Neuronal stem cell (in vitro differentiated cells): ENCODE measurements around the gene IGSF21.

Experiments used
- DNase-seq: peaks from one replicate; pipeline ENCODE4 v3.0.0-alpha.2; 2013; ENCODE audit warnings: low spot score
- H2AFZ ChIP-seq: one replicate; pipeline ENCODE4 v1.6.1; 2013; ENCODE audit warnings: mild to moderate bottlenecking, low read length, inconsistent platforms
- H2AK5ac ChIP-seq: 2 replicates; pipeline ENCODE4 v1.6.1; 2013; ENCODE audit warnings: low read depth, mild to moderate bottlenecking, inconsistent platforms, low read length, moderate library complexity, mixed read lengths
- H2BK120ac ChIP-seq: 2 replicates; pipeline ENCODE4 v1.6.1; 2013; ENCODE audit warnings: low read depth, mild to moderate bottlenecking, inconsistent platforms, low read length, moderate library complexity, mixed read lengths
- H2BK12ac ChIP-seq: one replicate; pipeline ENCODE4 v1.6.1; 2013; ENCODE audit warnings: low read length, inconsistent platforms
- H2BK15ac ChIP-seq: 2 replicates; pipeline ENCODE4 v1.6.1; 2013; ENCODE audit warnings: mild to moderate bottlenecking, low read length, inconsistent platforms, mixed read lengths
- H2BK5ac ChIP-seq: one replicate; pipeline ENCODE4 v1.6.1; 2013; ENCODE audit warnings: inconsistent platforms, mild to moderate bottlenecking, low read length, moderate library complexity
- H3K14ac ChIP-seq: one replicate; pipeline ENCODE4 v1.6.1; 2013; ENCODE audit warnings: low read length, inconsistent platforms
- H3K18ac ChIP-seq: 2 replicates; pipeline ENCODE4 v1.6.1; 2013; ENCODE audit warnings: low read length, inconsistent platforms
- H3K23ac ChIP-seq: 2 replicates; pipeline ENCODE4 v1.6.1; 2013; ENCODE audit warnings: low read depth, mild to moderate bottlenecking, mixed read lengths, low read length, inconsistent platforms; ENCODE audit not compliant: poor library complexity
- H3K27ac ChIP-seq: replicated peaks from 3 replicates; pipeline ENCODE4 v1.5.1; 2013; ENCODE audit warnings: low read length, inconsistent platforms
- H3K27me3 ChIP-seq, 3 experiments: 2 replicates each; pipeline ENCODE4 v1.6.1; 2013; ENCODE audit warnings: low read length in 3 of 3, mild to moderate bottlenecking in 2 of 3, inconsistent platforms in 1 of 3, low read depth in 1 of 3, mixed read lengths in 1 of 3, moderate library complexity in 1 of 3; ENCODE audit not compliant: control insufficient read depth in 3 of 3, insufficient read depth in 3 of 3
- H3K36me3 ChIP-seq, 2 donors: replicated peaks in 1 of 2; 2 replicates each; pipeline ENCODE4 v1.6.1; 2013; ENCODE audit warnings: low read length in 2 of 2; ENCODE audit not compliant: control insufficient read depth in 2 of 2, insufficient read depth in 2 of 2
- H3K4ac ChIP-seq: 2 replicates; pipeline ENCODE4 v1.6.1; 2013; ENCODE audit warnings: inconsistent platforms, mild to moderate bottlenecking, low read length, moderate library complexity
- H3K4me1 ChIP-seq, 2 donors: 1 replicate in 1 of 2; 2 replicates in 1 of 2; pipeline ENCODE4 v1.6.1; 2013; ENCODE audit warnings: low read length in 2 of 2, low read depth in 1 of 2; ENCODE audit not compliant: control insufficient read depth in 2 of 2, insufficient read depth in 1 of 2
- H3K4me2 ChIP-seq: one replicate; pipeline ENCODE4 v1.6.1; 2013; ENCODE audit warnings: mild to moderate bottlenecking, low read length, inconsistent platforms; ENCODE audit not compliant: insufficient read depth, poor library complexity, severe bottlenecking
- H3K4me3 ChIP-seq, 2 donors: 2 replicates each; pipeline ENCODE4 v1.5.1; 2013; ENCODE audit warnings: low read length in 2 of 2, mild to moderate bottlenecking in 2 of 2, inconsistent platforms in 1 of 2, moderate library complexity in 1 of 2
- H3K79me1 ChIP-seq: one replicate; pipeline ENCODE4 v1.6.1; 2013; ENCODE audit warnings: low read depth, mild to moderate bottlenecking, inconsistent platforms, low read length, moderate library complexity
- H3K9ac ChIP-seq: one replicate; pipeline ENCODE4 v1.6.1; 2013; ENCODE audit warnings: mild to moderate bottlenecking, low read depth, low read length, inconsistent platforms; ENCODE audit not compliant: poor library complexity
- H3K9me3 ChIP-seq, 2 donors: replicated peaks in 1 of 2; 2 replicates each; pipeline versions ENCODE3 to v1.6.1; 2013; ENCODE audit warnings: low read length in 2 of 2, mild to moderate bottlenecking in 2 of 2, inconsistent platforms in 1 of 2, low read depth in 1 of 2, mixed read lengths in 1 of 2, moderate library complexity in 1 of 2; ENCODE audit not compliant: control insufficient read depth in 2 of 2, insufficient read depth in 1 of 2
- H4K8ac ChIP-seq: one replicate; pipeline ENCODE4 v1.6.1; 2013; ENCODE audit warnings: low read depth, mild to moderate bottlenecking, inconsistent platforms, low read length, moderate library complexity
- H4K91ac ChIP-seq: one replicate; pipeline ENCODE4 v1.6.1; 2013; ENCODE audit warnings: low read length, low read depth, mild to moderate bottlenecking, inconsistent platforms; ENCODE audit not compliant: poor library complexity
- WGBS, 2 donors: extraction: QIAGEN DNeasy Blood & Tissue Kit; methylation state at CpG; one replicate each; pipeline ENCODE4 v1.1.7; 2013; ENCODE audit warnings: missing lambda C conversion rate in 2 of 2, mixed read lengths in 1 of 2; ENCODE audit not compliant: insufficient read length in 2 of 2, insufficient replicate concordance in 1 of 2; ENCODE audit errors: extremely low coverage in 2 of 2; 5-methylcytosine and 5-hydroxymethylcytosine counted together

IGSF21 gene

GRCh38 chr1:18192974-18193373 is 85.4 kb downstream of the IGSF21 start:
- H3K4me1 ChIP-seq = peaks cover 0 to 8% of the 10 kb centered on the region in 2 donors
- peak overlapping the region; percentile 73 for H3K18ac ChIP-seq
- no peak overlapping the region for H3K9ac ChIP-seq
- H2AK5ac ChIP-seq = peak overlapping the region; percentile 60
- no peaks in the 10 kb centered on the region for H3K79me1 ChIP-seq
- H3K23ac ChIP-seq = no peak overlapping the region
- H4K8ac ChIP-seq = no peak overlapping the region
- H2AFZ ChIP-seq = no peak overlapping the region
- DNase-seq = no peak
- no peak overlapping the region for H2BK5ac ChIP-seq
- H2BK120ac ChIP-seq = no peak overlapping the region
- no peaks in the 10 kb centered on the region for H3K9me3 ChIP-seq
- H2BK15ac ChIP-seq = no peak overlapping the region
- no peak overlapping the region for H4K91ac ChIP-seq
- no peak overlapping the region for H3K4ac ChIP-seq
- WGBS, 2 donors = no CpG with 5 or more reads among the region's 2 CpGs
- no peaks in the 10 kb centered on the region for H3K36me3 ChIP-seq
- H3K27ac ChIP-seq = no peak overlapping the region
- no peak overlapping the region for H3K4me2 ChIP-seq
- no peak overlapping the region for H3K4me3 ChIP-seq
- H3K14ac ChIP-seq = no peak overlapping the region
- peaks cover 0 to 7% (median 0%) of the 10 kb centered on the region in 3 experiments for H3K27me3 ChIP-seq
- no peak overlapping the region for H2BK12ac ChIP-seq

- no peak overlapping the region for H4K8ac ChIP-seq
- no peak overlapping the region for H2BK15ac ChIP-seq
- no peaks in the 10 kb centered on the region for H3K36me3 ChIP-seq
- H3K18ac ChIP-seq = no peak overlapping the region
- H3K27ac ChIP-seq = no peak overlapping the region
- no CpG with 5 or more reads among the region's 3 CpGs for WGBS, 2 donors
- H2BK5ac ChIP-seq = no peak overlapping the region
- H2AK5ac ChIP-seq = peak overlapping the region; percentile 27
- no peak overlapping the region for H3K9ac ChIP-seq
- DNase-seq = no peak
- H2AFZ ChIP-seq = no peak overlapping the region
- H3K27me3 ChIP-seq = peaks cover 0 to 40% (median 0%) of the 10 kb centered on the region in 3 experiments
- no peak overlapping the region for H4K91ac ChIP-seq
- H3K4me1 ChIP-seq = peaks cover 0 to 13% of the 10 kb centered on the region in 2 donors
- no peak overlapping the region for H2BK120ac ChIP-seq
- no peak overlapping the region for H2BK12ac ChIP-seq
- no peak overlapping the region for H3K4me2 ChIP-seq
- H3K23ac ChIP-seq = no peak overlapping the region
- H3K4me3 ChIP-seq = no peak overlapping the region
- no peaks in the 10 kb centered on the region for H3K79me1 ChIP-seq
- no peaks in the 10 kb centered on the region for H3K9me3 ChIP-seq
- H3K4ac ChIP-seq = no peak overlapping the region
- H3K14ac ChIP-seq = no peak overlapping the region
Measured at GRCh38 chr1:18197299-18197698, 89.7 kb downstream of the IGSF21 start.

GRCh38 chr1:18198260-18198659 is 90.7 kb downstream of the IGSF21 start:
- no peak overlapping the region for H3K14ac ChIP-seq

GRCh38 chr1:18199462-18199861 is 91.9 kb downstream of the IGSF21 start:
- Histone ChIP-seq H2BK12ac (no peak overlapping the region), H3K18ac (peak overlapping the region; percentile 39), H3K9me3 (no peaks in the 10 kb centered on the region), H4K91ac (no peak overlapping the region), H2BK5ac (no peak overlapping the region), H4K8ac (no peak overlapping the region), H2BK15ac (no peak overlapping the region), H2BK120ac (no peak overlapping the region), H3K27me3 (peaks cover 0 to 40% (median 0%) of the 10 kb centered on the region in 3 experiments), H2AK5ac (no peak overlapping the region), H3K4me3 (no peak overlapping the region), H3K27ac (no peak overlapping the region), H3K4me2 (no peak overlapping the region), H2AFZ (no peak overlapping the region), H3K9ac (no peak overlapping the region), H3K23ac (no peak overlapping the region), H3K4me1 (peaks cover 0 to 8% of the 10 kb centered on the region in 2 donors), H3K36me3 (no peaks in the 10 kb centered on the region), H3K4ac (no peak overlapping the region), H3K14ac (no peak overlapping the region), H3K79me1 (no peaks in the 10 kb centered on the region)
- WGBS, 2 donors = no CpG with 5 or more reads among the region's 14 CpGs
- peak; percentile 15 for DNase-seq

More at GRCh38 chr1:18198260-18198659, 90.7 kb downstream of the IGSF21 start:
- H2AK5ac ChIP-seq = no peak overlapping the region
- no peak overlapping the region for H2AFZ ChIP-seq
- H4K91ac ChIP-seq = no peak overlapping the region
- no peak overlapping the region for H3K23ac ChIP-seq
- H3K4me3 ChIP-seq = no peak overlapping the region
- H3K27ac ChIP-seq = no peak overlapping the region
- H4K8ac ChIP-seq = no peak overlapping the region
- H3K79me1 ChIP-seq = no peaks in the 10 kb centered on the region
- H2BK12ac ChIP-seq = no peak overlapping the region
- no peak overlapping the region for H3K4me2 ChIP-seq
- no CpG with 5 or more reads among the region's 10 CpGs for WGBS, 2 donors
- H2BK5ac ChIP-seq = no peak overlapping the region
- no peak for DNase-seq
- H3K4ac ChIP-seq = no peak overlapping the region
- H2BK15ac ChIP-seq = no peak overlapping the region
- no peak overlapping the region for H2BK120ac ChIP-seq
- no peaks in the 10 kb centered on the region for H3K9me3 ChIP-seq
- peaks cover 0 to 40% (median 0%) of the 10 kb centered on the region in 3 experiments for H3K27me3 ChIP-seq
- peaks cover 0 to 8% of the 10 kb centered on the region in 2 donors for H3K4me1 ChIP-seq
- peak overlapping the region; percentile 29 for H3K18ac ChIP-seq
- H3K9ac ChIP-seq = no peak overlapping the region
- no peaks in the 10 kb centered on the region for H3K36me3 ChIP-seq
